GM23338 (cell line): ENCODE data around the gene UBN2. TPM values are rescaled to one million over a fixed set of nuclear protein-coding genes. Genes with fewer than 3 reads are reported as not detected.

Source experiments
- ATAC-seq: fragments of 200-7000 bp; cut with Tn5 transposase; 3 replicates; pipeline ENCODE4 v1.9.1; 2020
- DNase-seq: peaks from one replicate; pipeline ENCODE4 v3.0.0-alpha.2; 2015; ENCODE audit warnings: low spot score
- H2AFZ ChIP-seq: fragments of 200-600 bp; sonication (generic); 2 replicates; pipeline ENCODE4 v1.8.0; 2016; ENCODE audit warnings: antibody characterized with exemption, mild to moderate bottlenecking, moderate library complexity
- H3F3A ChIP-seq: fragments of 200-600 bp; sonication (generic); replicated peaks from 2 replicates; pipeline ENCODE4 v1.8.0; 2017; ENCODE audit warnings: antibody characterized with exemption, mixed run types, low read depth
- H3K27ac ChIP-seq: fragments of 200-600 bp; sonication (generic); 2 replicates; pipeline ENCODE4 v1.6.1; 2016; ENCODE audit warnings: low read depth
- H3K27me3 ChIP-seq: fragments of 200-600 bp; sonication (generic); 2 replicates; pipeline ENCODE4 v1.8.0; 2016; ENCODE audit warnings: mild to moderate bottlenecking, mixed run types, moderate library complexity; ENCODE audit not compliant: insufficient read depth
- H3K36me3 ChIP-seq: fragments of 200-600 bp; sonication (generic); 2 replicates; pipeline ENCODE4 v1.8.0; 2016; ENCODE audit warnings: mild to moderate bottlenecking; ENCODE audit not compliant: insufficient read depth
- H3K4me1 ChIP-seq: fragments of 200-600 bp; sonication (generic); 2 replicates; pipeline ENCODE4 v1.8.0; 2016; ENCODE audit warnings: mild to moderate bottlenecking, moderate library complexity; ENCODE audit not compliant: insufficient read depth
- H3K4me2 ChIP-seq: fragments of 200-600 bp; sonication (generic); 2 replicates; pipeline ENCODE4 v1.7.1; 2017; ENCODE audit warnings: mixed run types
- H3K4me3 ChIP-seq: fragments of 200-600 bp; sonication (generic); 2 replicates; pipeline ENCODE4 v1.6.1; 2016; ENCODE audit warnings: mixed run types
- H3K79me2 ChIP-seq: fragments of 200-600 bp; sonication (generic); replicated peaks from 2 replicates; pipeline ENCODE4 v1.8.0; 2017; ENCODE audit warnings: mild to moderate bottlenecking; ENCODE audit not compliant: insufficient read depth
- H3K9me2 ChIP-seq: fragments of 200-600 bp; sonication (generic); 2 replicates; pipeline ENCODE4 v1.8.0; 2017; ENCODE audit not compliant: insufficient read depth
- H4K20me1 ChIP-seq: fragments of 200-600 bp; sonication (generic); replicated peaks from 2 replicates; pipeline ENCODE4 v1.8.0; 2017; ENCODE audit warnings: mild to moderate bottlenecking; ENCODE audit not compliant: insufficient read depth
- H3K27ac Mint-ChIP-seq: 2 replicates; pipeline ENCODE4 v1.8.0; 2020; ENCODE audit warnings: inconsistent platforms, mild to moderate bottlenecking, moderate library complexity, mixed read lengths
- H3K27me3 Mint-ChIP-seq: 3 replicates; pipeline ENCODE4 v1.8.0; 2022; ENCODE audit warnings: low read depth, mild to moderate bottlenecking, moderate library complexity, mixed read lengths, inconsistent platforms; ENCODE audit not compliant: insufficient read depth, poor library complexity
- H3K36me3 Mint-ChIP-seq: 3 replicates; pipeline ENCODE4 v1.8.0; 2021; ENCODE audit warnings: low read depth, mild to moderate bottlenecking, inconsistent platforms, moderate library complexity, mixed read lengths
- H3K4me1 Mint-ChIP-seq: 3 replicates; pipeline ENCODE4 v1.8.0; 2020; ENCODE audit warnings: mild to moderate bottlenecking, inconsistent platforms, mixed read lengths
- H3K4me3 Mint-ChIP-seq: 3 replicates; pipeline ENCODE4 v1.8.0; 2021; ENCODE audit warnings: moderate library complexity, mild to moderate bottlenecking, inconsistent platforms, mixed read lengths
- H3K9me3 Mint-ChIP-seq: 3 replicates; pipeline ENCODE4 v1.8.0; 2020; ENCODE audit warnings: moderate library complexity, mild to moderate bottlenecking, inconsistent platforms, mixed read lengths
- CREB1 ChIP-seq: fragments of 250-450 bp; sonication (Bioruptor Pico); IDR thresholded peaks from 2 replicates; pipeline ENCODE4 v1.5.0; 2020; ENCODE audit warnings: low read depth, mild to moderate bottlenecking, moderate library complexity
- ETS1 ChIP-seq: IDR thresholded peaks from 2 replicates; pipeline ENCODE4 v1.6.1; 2016; ENCODE audit warnings: antibody characterized with exemption
- EZH2 ChIP-seq: fragments of 200-600 bp; sonication (generic); IDR thresholded peaks from one replicate; pipeline ENCODE4 v1.8.0; 2017; ENCODE audit warnings: antibody characterized with exemption, mild to moderate bottlenecking, low read depth; ENCODE audit not compliant: unreplicated experiment
- EZH2phosphoT487 ChIP-seq: fragments of 200-600 bp; sonication (generic); IDR thresholded peaks from one replicate; pipeline ENCODE4 v1.8.1; 2018; ENCODE audit warnings: antibody characterized with exemption; ENCODE audit not compliant: unreplicated experiment
- JUNB ChIP-seq: IDR thresholded peaks from one replicate; pipeline ENCODE4 v1.6.1; 2016; ENCODE audit warnings: antibody characterized with exemption; ENCODE audit not compliant: unreplicated experiment
- NANOG ChIP-seq: IDR thresholded peaks from 2 replicates; pipeline ENCODE4 v1.6.1; 2016; ENCODE audit warnings: antibody characterized with exemption, borderline replicate concordance
- POLR2AphosphoS5 ChIP-seq: IDR thresholded peaks from 2 replicates; pipeline ENCODE4 v1.6.1; 2016; ENCODE audit warnings: antibody characterized with exemption, low read depth
- REST ChIP-seq: IDR thresholded peaks from one replicate; pipeline ENCODE4 v1.6.1; 2018; ENCODE audit warnings: antibody characterized with exemption; ENCODE audit not compliant: unreplicated experiment
- ZNF114 ChIP-seq: fragments of 250-450 bp; sonication (Bioruptor Pico); IDR thresholded peaks from 2 replicates; pipeline ENCODE4 v1.5.0; 2020; ENCODE audit warnings: mild to moderate bottlenecking, moderate library complexity
- ZNF331 ChIP-seq: fragments of 250-450 bp; sonication (Bioruptor Pico); IDR thresholded peaks from 2 replicates; pipeline ENCODE4 v1.5.0; 2020; ENCODE audit warnings: low read depth, mild to moderate bottlenecking, moderate library complexity
- polyA plus RNA-seq: library from polyadenylated mRNA; unstranded; fragments of >200 nt; fragmentation: Nextera tagmentation; extraction: Ambion mirVana; gene quantifications from 2 replicates; pipeline ENCODE4 v1.2.1, GENCODE V29; 2016
- total RNA-seq: library from RNA; depleted of rRNA; stranded (reverse); fragments of >200 nt; shearing (Covaris generic); gene quantifications from 2 replicates; pipeline ENCODE4 v1.2.3, GENCODE V29; 2014
- TF ChIP-seq, protein P1 (sequence below), 2 experiments: fragments of 200-600 bp in 1 of 2; sonication (generic) in 1 of 2; conservative IDR thresholded peaks; 2 replicates each; pipeline versions ENCODE4 v1.5.1 to v1.6.1; 2016 to 2017; ENCODE audit warnings: antibody characterized with exemption in 2 of 2, low read depth in 2 of 2, mild to moderate bottlenecking in 2 of 2, moderate library complexity in 1 of 2

UBN2 gene
- total and polyA plus RNA-seq, 2 experiments from 2014 or later: 18.5 to 26.6 TPM

DNA sequence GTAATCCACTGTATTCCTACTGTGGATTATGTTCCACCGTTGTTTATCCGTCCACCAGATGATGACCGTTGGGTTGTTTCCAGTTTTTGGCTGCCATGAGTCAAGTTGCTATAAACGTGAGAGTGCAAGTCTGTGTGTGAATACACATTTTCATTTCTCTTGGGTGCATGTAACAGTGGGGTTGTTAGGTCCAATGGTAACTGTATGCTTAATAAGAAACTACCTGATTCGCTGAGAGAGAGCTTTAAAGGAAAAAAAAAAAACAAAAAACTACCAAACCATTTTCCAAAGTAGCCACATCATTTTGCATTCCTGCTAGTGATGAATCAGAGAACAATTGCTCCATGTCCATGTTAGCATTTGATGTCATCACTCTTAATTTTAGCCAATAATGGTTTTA lies 15.9 kb downstream of the UBN2 start:
- TF ChIP-seq CREB1: no peak
- Histone ChIP-seq H4K20me1 (peaks cover 7% of the 10 kb centered on the region; the same call in 1 of the 2 replicates), H3K27me3 (no peaks in the 10 kb centered on the region), H3K4me1 (no peaks in the 10 kb centered on the region), H3F3A (no peaks in the 10 kb centered on the region), H3K27ac (no peak overlapping the region), H3K4me2 (no peak overlapping the region), H2AFZ (no peak overlapping the region), H3K9me2 (no peaks in the 10 kb centered on the region), H3K79me2 (peaks cover 18% of the 10 kb centered on the region; the same call in 1 of the 2 replicates), H3K36me3 (peaks cover 14% of the 10 kb centered on the region; the same call in 1 of the 2 replicates), H3K4me3 (no peak overlapping the region)
- Mint-ChIP-seq H3K27me3 (no peaks in the 10 kb centered on the region), H3K36me3 (peaks cover 31% of the 10 kb centered on the region), H3K4me1 (no peaks in the 10 kb centered on the region), H3K9me3 (no peaks in the 10 kb centered on the region), H3K4me3 (no peak overlapping the region), H3K27ac (peak overlapping the region; percentile 62; the same call in 1 of the 2 replicates)
- ATAC-seq (no peak), DNase-seq (no peak)

- ATAC-seq: no peak
- Histone ChIP-seq H3F3A (no peaks in the 10 kb centered on the region), H3K36me3 (peaks cover 25% of the 10 kb centered on the region; the same call in 1 of the 2 replicates), H3K4me2 (no peak overlapping the region), H3K79me2 (peaks cover 18% of the 10 kb centered on the region; the same call in 1 of the 2 replicates), H4K20me1 (peaks cover 7% of the 10 kb centered on the region; the same call in 1 of the 2 replicates), H3K4me3 (no peak overlapping the region), H2AFZ (no peak overlapping the region), H3K4me1 (no peaks in the 10 kb centered on the region), H3K27me3 (no peaks in the 10 kb centered on the region), H3K9me2 (no peaks in the 10 kb centered on the region), H3K27ac (no peak overlapping the region)
- Mint-ChIP-seq H3K27ac (no peak overlapping the region), H3K9me3 (no peaks in the 10 kb centered on the region), H3K4me3 (no peak overlapping the region), H3K27me3 (no peaks in the 10 kb centered on the region), H3K36me3 (peaks cover 29% of the 10 kb centered on the region), H3K4me1 (no peaks in the 10 kb centered on the region)
- no peak for DNase-seq
- no peak for TF ChIP-seq EZH2
- TF ChIP-seq EZH2phosphoT487: no peak
- no peak for TF ChIP-seq POLR2AphosphoS5
- no peak for TF ChIP-seq ETS1
- TF ChIP-seq NANOG: no peak
- no peak for TF ChIP-seq REST
- TF ChIP-seq JUNB: no peak
- no peak for TF ChIP-seq ZNF331 (CRISPR knock-in tag)
- TF ChIP-seq ZNF114: no peak
- TF ChIP-seq, protein P1, sequence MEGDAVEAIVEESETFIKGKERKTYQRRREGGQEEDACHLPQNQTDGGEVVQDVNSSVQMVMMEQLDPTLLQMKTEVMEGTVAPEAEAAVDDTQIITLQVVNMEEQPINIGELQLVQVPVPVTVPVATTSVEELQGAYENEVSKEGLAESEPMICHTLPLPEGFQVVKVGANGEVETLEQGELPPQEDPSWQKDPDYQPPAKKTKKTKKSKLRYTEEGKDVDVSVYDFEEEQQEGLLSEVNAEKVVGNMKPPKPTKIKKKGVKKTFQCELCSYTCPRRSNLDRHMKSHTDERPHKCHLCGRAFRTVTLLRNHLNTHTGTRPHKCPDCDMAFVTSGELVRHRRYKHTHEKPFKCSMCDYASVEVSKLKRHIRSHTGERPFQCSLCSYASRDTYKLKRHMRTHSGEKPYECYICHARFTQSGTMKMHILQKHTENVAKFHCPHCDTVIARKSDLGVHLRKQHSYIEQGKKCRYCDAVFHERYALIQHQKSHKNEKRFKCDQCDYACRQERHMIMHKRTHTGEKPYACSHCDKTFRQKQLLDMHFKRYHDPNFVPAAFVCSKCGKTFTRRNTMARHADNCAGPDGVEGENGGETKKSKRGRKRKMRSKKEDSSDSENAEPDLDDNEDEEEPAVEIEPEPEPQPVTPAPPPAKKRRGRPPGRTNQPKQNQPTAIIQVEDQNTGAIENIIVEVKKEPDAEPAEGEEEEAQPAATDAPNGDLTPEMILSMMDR (conservative IDR thresholded peaks at IDR 0.05; ENCODE audit: low read depth in 2 of 2): no peak
- no peak for TF ChIP-seq CREB1
Measured at GRCh38 chr7:139249179-139249810, 18.3 kb downstream of the UBN2 start.
